CD14-positive monocyte (primary cell): ENCODE results near the gene CNTN5. TPM values are rescaled to one million over a fixed set of nuclear protein-coding genes. Genes with fewer than 3 reads are reported as not detected.

Source experiments
- DNase-seq, 3 donors: peaks; one replicate each; pipeline ENCODE4 v3.0.0-alpha.2; 2011 to 2022
- H2AFZ ChIP-seq: 2 replicates; pipeline ENCODE4 v1.6.0; 2012; ENCODE audit warnings: mild to moderate bottlenecking, low read depth, low read length, inconsistent platforms; ENCODE audit not compliant: insufficient read depth, poor library complexity, severe bottlenecking
- H3K27ac ChIP-seq, 2 donors: 1 replicate in 1 of 2; 2 replicates in 1 of 2; pipeline ENCODE4 v1.5.1; 2012 to 2013; ENCODE audit warnings: low read length in 2 of 2, control low read depth in 1 of 2, inconsistent platforms in 1 of 2, low read depth in 1 of 2, mild to moderate bottlenecking in 1 of 2
- H3K27me3 ChIP-seq, 2 donors: one replicate each; pipeline versions ENCODE4 v1.6.0 to v1.6.1; 2011 to 2013; ENCODE audit warnings: low read length in 2 of 2; ENCODE audit not compliant: control insufficient read depth in 2 of 2, insufficient read depth in 2 of 2
- H3K36me3 ChIP-seq, 2 donors: replicated peaks in 1 of 2; 1 replicate in 1 of 2; 2 replicates in 1 of 2; pipeline versions ENCODE4 v1.5.1 to v1.6.1; 2012 to 2013; ENCODE audit warnings: low read length in 2 of 2, control low read depth in 1 of 2, inconsistent platforms in 1 of 2, mild to moderate bottlenecking in 1 of 2; ENCODE audit not compliant: insufficient read depth in 2 of 2, control insufficient read depth in 1 of 2
- H3K4me1 ChIP-seq, 2 donors: 1 replicate in 1 of 2; 2 replicates in 1 of 2; pipeline versions ENCODE4 v1.5.1 to v1.6.1; 2012 to 2013; ENCODE audit warnings: low read length in 2 of 2, control low read depth in 1 of 2, inconsistent platforms in 1 of 2, mild to moderate bottlenecking in 1 of 2, moderate library complexity in 1 of 2; ENCODE audit not compliant: insufficient read depth in 2 of 2, control insufficient read depth in 1 of 2
- H3K4me2 ChIP-seq: replicated peaks from 2 replicates; pipeline ENCODE3; 2012; ENCODE audit warnings: low read length, moderate library complexity, mild to moderate bottlenecking; ENCODE audit not compliant: poor library complexity, severe bottlenecking; ENCODE audit errors: extremely low read depth
- H3K4me3 ChIP-seq, 3 experiments: fragments of 200-600 bp in 1 of 3; sonication (generic) in 1 of 3; replicated peaks in 1 of 3; 1 replicate in 2 of 3; 2 replicates in 1 of 3; pipeline ENCODE4 v1.5.1; 2011 to 2013; ENCODE audit warnings: low read length in 3 of 3, mild to moderate bottlenecking in 3 of 3, control low read depth in 2 of 3, low read depth in 2 of 3, inconsistent platforms in 1 of 3, moderate library complexity in 1 of 3
- H3K79me2 ChIP-seq: 2 replicates; pipeline ENCODE4 v1.6.0; 2012; ENCODE audit warnings: mild to moderate bottlenecking, control low read depth, inconsistent platforms, low read length, moderate library complexity; ENCODE audit not compliant: insufficient read depth
- H3K9ac ChIP-seq: 2 replicates; pipeline ENCODE4 v1.6.0; 2017; ENCODE audit warnings: low read length, mild to moderate bottlenecking; ENCODE audit not compliant: insufficient read depth, poor library complexity, severe bottlenecking
- H3K9me3 ChIP-seq, 2 donors: replicated peaks in 1 of 2; 1 replicate in 1 of 2; 2 replicates in 1 of 2; pipeline versions ENCODE4 v1.5.1 to v1.6.1; 2012 to 2013; ENCODE audit warnings: low read length in 2 of 2, control low read depth in 1 of 2; ENCODE audit not compliant: control insufficient read depth in 1 of 2, insufficient read depth in 1 of 2
- H4K20me1 ChIP-seq: 2 replicates; pipeline ENCODE4 v1.6.0; 2012; ENCODE audit warnings: mild to moderate bottlenecking, low read length, control low read depth, moderate library complexity; ENCODE audit not compliant: insufficient read depth
- H3K27ac Mint-ChIP-seq, 7 donors: one replicate each; pipeline ENCODE4 v1.8.0; 2020; ENCODE audit warnings: mild to moderate bottlenecking in 7 of 7, mixed read lengths in 7 of 7, moderate library complexity in 6 of 7, inconsistent platforms in 2 of 7
- H3K27me3 Mint-ChIP-seq, 3 donors: one replicate each; pipeline ENCODE4 v1.8.0; 2021 to 2022; ENCODE audit warnings: low read depth in 3 of 3, mild to moderate bottlenecking in 3 of 3, mixed read lengths in 3 of 3, moderate library complexity in 3 of 3, inconsistent platforms in 1 of 3
- H3K36me3 Mint-ChIP-seq, 2 donors: one replicate each; pipeline ENCODE4 v1.8.0; 2020; ENCODE audit warnings: mixed read lengths in 2 of 2, inconsistent platforms in 1 of 2, mild to moderate bottlenecking in 1 of 2
- H3K4me1 Mint-ChIP-seq: one replicate; pipeline ENCODE4 v1.8.0; 2020; ENCODE audit warnings: mild to moderate bottlenecking, mixed read lengths
- H3K4me3 Mint-ChIP-seq, 2 donors: one replicate each; pipeline ENCODE4 v1.8.0; 2020; ENCODE audit warnings: mild to moderate bottlenecking in 2 of 2, mixed read lengths in 2 of 2, moderate library complexity in 1 of 2
- H3K9me3 Mint-ChIP-seq, 7 donors: one replicate each; pipeline ENCODE4 v1.8.0; 2020 to 2022; ENCODE audit warnings: mixed read lengths in 7 of 7, mild to moderate bottlenecking in 6 of 7, moderate library complexity in 6 of 7, inconsistent platforms in 2 of 7
- CTCF ChIP-seq: fragments of 200-600 bp; IDR thresholded peaks from one replicate; pipeline ENCODE4 v1.8.0; 2022; ENCODE audit warnings: antibody characterized with exemption, mild to moderate bottlenecking
- WGBS: methylation state at CpG from one replicate; pipeline ENCODE4 v1.1.5; 2013; ENCODE audit warnings: missing lambda C conversion rate; ENCODE audit not compliant: insufficient coverage; 5-methylcytosine and 5-hydroxymethylcytosine counted together
- intact Hi-C, 2 donors: fragments of 100-400 bp; cut with micrococcal nuclease; formaldehyde crosslinking; loops; one replicate each; pipeline versions ENCODE4 v1.15.0 to v1.15.1; 2023
- polyA plus RNA-seq, 3 donors: library from polyadenylated mRNA; depleted of rRNA in 1 of 3; unstranded in 2 of 3; stranded (reverse) in 1 of 3; fragments of 300-500 nt in 2 of 3; fragments of >200 nt in 1 of 3; fragmentation: Illumina TruSeq in 2 of 3; gene quantifications; 1 replicate in 2 of 3; 2 replicates in 1 of 3; pipeline ENCODE4 v1.2.3, GENCODE V29; 2012 to 2021

CNTN5 gene
- polyA plus RNA-seq, 3 donors: not detected

- no peaks in the 10 kb centered on the region for H4K20me1 ChIP-seq
- H3K27me3 ChIP-seq: no peaks in the 10 kb centered on the region
- Mint-ChIP-seq H3K27me3 (no peaks in the 10 kb centered on the region), H3K27ac (no peak overlapping the region), H3K36me3 (no peaks in the 10 kb centered on the region), H3K4me3 (no peak overlapping the region), H3K4me1 (no peaks in the 10 kb centered on the region), H3K9me3 (no peaks in the 10 kb centered on the region)
- WGBS: 81% methylated on average over 3 of the region's 7 CpGs
- DNase-seq: no peak
- H3K4me3 ChIP-seq: no peak overlapping the region
- intact Hi-C loops: no loop called here
- no peak overlapping the region for H3K4me2 ChIP-seq
- H3K36me3 ChIP-seq: no peaks in the 10 kb centered on the region
- no peak overlapping the region for H2AFZ ChIP-seq
- H3K9ac ChIP-seq: no peak overlapping the region
- H3K79me2 ChIP-seq: no peaks in the 10 kb centered on the region
- no peak overlapping the region for H3K27ac ChIP-seq
- TF ChIP-seq CTCF: no peak
- no peaks in the 10 kb centered on the region for H3K4me1 ChIP-seq
- H3K9me3 ChIP-seq: no peaks in the 10 kb centered on the region
Observed at GRCh38 chr11:99366546-99366945, 345.8 kb downstream of the CNTN5 start.

DNA sequence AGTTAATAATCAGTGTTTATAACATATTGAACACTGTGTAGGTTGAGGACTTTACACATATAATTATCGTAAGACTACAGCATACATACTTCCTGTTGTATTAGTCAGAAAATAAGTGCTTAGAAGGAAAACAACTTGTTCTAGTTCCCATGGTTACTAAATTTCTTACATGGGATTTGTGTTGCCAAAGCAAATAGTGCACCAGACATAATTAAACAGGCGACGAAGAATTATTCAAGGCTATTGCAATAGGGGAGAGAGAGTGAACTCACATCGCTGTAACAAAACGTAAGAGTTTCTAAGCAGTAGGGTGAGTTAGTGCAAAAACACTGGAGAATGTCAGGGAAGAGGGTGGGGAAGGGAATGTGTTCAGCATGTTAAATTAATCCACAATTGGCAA lies 347.8 kb downstream of the CNTN5 start:
- H3K9ac ChIP-seq: no peak overlapping the region
- H3K27me3 ChIP-seq: no peaks in the 10 kb centered on the region
- DNase-seq: no peak
- intact Hi-C loops: no loop called here
- no peaks in the 10 kb centered on the region for H3K4me1 Mint-ChIP-seq
- H4K20me1 ChIP-seq: no peaks in the 10 kb centered on the region
- H3K79me2 ChIP-seq: no peaks in the 10 kb centered on the region
- no peak overlapping the region for H3K4me3 ChIP-seq
- peaks cover 0 to 3% (median 0%) of the 10 kb centered on the region in 7 donors for H3K9me3 Mint-ChIP-seq
- H3K36me3 Mint-ChIP-seq: no peaks in the 10 kb centered on the region
- no peaks in the 10 kb centered on the region for H3K27me3 Mint-ChIP-seq
- no peak overlapping the region for H3K4me2 ChIP-seq
- no peak for TF ChIP-seq CTCF
- no peak overlapping the region for H3K27ac ChIP-seq
- no peak overlapping the region for H3K4me3 Mint-ChIP-seq
- no peak overlapping the region for H3K27ac Mint-ChIP-seq
- H3K9me3 ChIP-seq: peaks cover 0 to 4% of the 10 kb centered on the region in 2 donors
- no peaks in the 10 kb centered on the region for H3K36me3 ChIP-seq
- H3K4me1 ChIP-seq: no peaks in the 10 kb centered on the region
- H2AFZ ChIP-seq: no peak overlapping the region
- 96% methylated on average over 4 of the region's 5 CpGs for WGBS
